Measurements from ENCODE around the gene ATAD5.
"Not testable (repeated sequence)": the region's sequence is repeated elsewhere in the genome, so short reads cannot be mapped to it uniquely, and the experiment has no call there.

The ATAD5 gene, protein sequence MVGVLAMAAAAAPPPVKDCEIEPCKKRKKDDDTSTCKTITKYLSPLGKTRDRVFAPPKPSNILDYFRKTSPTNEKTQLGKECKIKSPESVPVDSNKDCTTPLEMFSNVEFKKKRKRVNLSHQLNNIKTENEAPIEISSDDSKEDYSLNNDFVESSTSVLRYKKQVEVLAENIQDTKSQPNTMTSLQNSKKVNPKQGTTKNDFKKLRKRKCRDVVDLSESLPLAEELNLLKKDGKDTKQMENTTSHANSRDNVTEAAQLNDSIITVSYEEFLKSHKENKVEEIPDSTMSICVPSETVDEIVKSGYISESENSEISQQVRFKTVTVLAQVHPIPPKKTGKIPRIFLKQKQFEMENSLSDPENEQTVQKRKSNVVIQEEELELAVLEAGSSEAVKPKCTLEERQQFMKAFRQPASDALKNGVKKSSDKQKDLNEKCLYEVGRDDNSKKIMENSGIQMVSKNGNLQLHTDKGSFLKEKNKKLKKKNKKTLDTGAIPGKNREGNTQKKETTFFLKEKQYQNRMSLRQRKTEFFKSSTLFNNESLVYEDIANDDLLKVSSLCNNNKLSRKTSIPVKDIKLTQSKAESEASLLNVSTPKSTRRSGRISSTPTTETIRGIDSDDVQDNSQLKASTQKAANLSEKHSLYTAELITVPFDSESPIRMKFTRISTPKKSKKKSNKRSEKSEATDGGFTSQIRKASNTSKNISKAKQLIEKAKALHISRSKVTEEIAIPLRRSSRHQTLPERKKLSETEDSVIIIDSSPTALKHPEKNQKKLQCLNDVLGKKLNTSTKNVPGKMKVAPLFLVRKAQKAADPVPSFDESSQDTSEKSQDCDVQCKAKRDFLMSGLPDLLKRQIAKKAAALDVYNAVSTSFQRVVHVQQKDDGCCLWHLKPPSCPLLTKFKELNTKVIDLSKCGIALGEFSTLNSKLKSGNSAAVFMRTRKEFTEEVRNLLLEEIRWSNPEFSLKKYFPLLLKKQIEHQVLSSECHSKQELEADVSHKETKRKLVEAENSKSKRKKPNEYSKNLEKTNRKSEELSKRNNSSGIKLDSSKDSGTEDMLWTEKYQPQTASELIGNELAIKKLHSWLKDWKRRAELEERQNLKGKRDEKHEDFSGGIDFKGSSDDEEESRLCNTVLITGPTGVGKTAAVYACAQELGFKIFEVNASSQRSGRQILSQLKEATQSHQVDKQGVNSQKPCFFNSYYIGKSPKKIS (N-terminal part only)

DNA sequence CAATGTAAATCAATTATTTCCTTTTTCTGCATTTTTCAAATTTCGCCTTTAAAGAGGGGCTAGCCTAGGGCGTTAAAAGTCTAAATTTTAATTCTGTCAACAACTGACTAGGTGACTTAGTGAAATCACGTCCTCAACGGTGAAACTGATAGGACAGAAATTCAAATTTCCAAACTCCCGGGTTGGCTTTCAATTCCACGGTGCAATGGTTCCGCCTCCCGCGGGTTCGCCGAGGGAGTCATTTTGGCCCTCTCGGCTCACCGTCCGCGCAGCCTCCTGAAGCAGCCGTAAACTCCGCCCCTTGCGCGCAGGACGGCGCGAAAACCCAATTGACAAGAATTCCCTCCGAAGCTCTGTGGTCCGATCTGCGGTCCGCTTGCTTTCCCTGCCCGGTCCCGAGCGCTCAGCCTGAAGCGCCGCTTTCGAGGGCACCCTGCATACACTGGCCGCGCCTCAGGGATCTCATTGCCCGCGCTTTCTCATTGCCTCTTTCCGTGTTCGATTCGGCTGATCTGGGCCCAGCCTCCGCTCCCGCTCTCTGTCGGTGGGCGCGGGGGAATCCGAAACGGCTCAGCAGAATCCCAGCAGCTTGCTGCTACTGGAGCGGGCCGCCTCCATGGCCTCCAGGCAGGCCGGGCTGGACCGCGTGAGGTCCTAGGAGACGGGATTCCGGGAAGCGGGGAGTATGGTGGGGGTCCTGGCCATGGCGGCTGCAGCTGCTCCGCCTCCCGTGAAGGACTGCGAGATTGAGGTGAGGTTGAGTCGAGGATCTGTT, at the start of gene ATAD5:
Gene ATAD5, plus strand, starts transcription at position 304 of the 775 bp plus-strand sequence. Its CDS starts 382 bp downstream, at position 686.
- peak; percentile 95 for DNase-seq

DNA sequence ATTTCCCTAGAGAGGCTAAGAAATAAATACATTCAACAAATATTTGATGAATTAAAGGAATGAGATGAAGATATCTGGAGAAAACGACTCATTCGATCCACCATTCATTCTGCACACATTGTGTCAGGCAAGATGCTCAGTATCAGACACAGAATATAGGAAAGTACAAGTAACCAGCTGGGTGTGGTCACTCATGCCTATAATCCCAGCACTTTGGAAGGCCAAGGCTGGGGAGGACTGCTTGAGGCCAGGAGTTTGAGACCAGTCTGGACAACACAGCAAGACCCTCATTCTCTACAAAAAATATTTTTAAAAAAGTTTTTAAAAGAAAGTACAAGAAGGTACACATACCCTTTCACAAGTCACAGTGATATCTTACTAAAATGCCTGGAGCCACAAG, 49.6 kb upstream of the ATAD5 start:
- no peak for DNase-seq

DNA sequence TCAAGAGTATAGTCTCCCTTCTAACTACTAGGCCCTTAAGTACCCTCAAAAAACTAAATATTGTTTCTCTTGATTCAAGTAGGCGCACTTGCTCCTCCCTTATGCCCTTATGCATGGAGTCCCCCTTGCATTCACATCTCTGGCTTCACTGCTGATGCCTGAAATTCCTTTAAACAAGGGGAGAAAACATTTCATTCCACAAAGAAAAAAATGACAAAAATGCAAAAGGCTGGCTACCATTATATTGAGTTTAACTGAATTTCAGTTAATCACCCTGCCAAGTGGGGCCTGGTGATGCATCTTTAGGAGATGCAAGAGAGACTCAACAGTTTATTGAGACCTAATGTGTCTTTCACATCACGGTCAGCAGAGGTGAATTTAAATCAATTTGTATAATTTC, 42.8 kb upstream of the ATAD5 start:
- no peak for DNase-seq

DNA sequence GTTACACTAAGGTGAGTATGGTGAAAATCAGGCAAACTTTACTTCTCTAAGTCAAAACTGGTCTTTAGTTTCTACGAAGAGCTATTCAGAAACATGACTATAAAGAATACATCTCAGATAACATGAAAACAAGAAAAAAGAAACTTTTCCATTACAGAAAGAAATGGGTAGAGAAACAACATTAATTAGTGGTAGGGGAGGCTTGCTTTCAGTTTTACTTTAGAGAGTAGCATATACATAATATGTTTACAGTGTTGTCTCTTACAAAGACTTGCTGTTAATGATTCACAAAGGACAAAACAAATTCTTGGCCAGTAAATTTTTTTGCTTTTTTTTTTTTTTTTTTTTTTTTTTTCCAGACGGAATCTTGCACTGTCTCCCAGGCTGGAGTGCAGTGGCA, 41.5 kb upstream of the ATAD5 start:
- no peak for DNase-seq

DNA sequence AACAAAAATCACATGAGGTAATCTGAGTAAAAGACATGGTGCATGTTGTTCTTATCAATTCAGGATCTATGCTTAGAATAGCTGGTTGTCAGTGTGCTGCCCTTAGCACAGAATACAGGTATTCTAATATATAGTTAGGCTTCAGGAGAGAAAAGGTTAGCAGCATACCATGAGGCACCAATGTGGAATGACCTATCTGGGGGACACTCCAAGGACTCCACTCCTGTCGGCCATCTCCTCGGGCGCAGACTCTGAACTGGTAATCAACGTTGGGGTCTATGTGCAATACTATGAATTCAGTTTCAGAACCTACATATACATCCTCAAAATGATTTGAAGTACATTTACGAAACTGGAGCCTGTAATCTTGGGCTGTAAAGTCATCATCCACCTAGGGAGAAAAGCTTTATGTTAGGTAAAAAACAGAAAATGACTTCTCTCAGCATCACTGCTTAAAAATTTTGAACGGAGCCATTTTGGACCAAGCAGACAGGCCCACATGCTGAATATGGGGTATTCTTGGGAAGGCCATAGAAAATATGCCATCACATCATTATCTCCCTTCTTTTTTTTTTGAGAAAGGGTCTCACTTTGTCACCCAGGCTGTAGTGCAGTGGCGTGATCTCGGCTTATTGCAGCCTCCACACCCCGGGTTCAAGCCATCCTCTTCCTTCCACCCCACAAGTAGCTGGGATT, 38.3 kb upstream of the ATAD5 start:
- no peak for DNase-seq

DNA sequence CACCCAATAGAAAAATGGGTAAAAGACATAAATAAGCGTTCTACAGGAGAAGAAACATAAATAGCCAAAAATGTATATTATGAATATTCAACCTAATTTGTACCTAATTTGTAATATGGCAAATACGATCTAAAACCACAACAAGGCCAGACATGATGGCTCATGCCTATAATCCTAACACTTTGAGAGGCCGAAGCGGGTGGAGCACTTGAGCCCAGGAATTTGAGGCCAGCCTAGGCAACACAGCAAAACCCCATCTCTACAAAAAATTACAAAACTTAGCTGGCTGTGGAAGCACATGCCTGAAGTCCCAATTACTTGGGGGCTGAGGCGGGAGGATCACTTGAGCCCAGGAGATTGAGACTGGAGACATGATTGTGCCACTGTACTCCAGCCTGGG, 37.4 kb upstream of the ATAD5 start:
- no peak for DNase-seq

DNA sequence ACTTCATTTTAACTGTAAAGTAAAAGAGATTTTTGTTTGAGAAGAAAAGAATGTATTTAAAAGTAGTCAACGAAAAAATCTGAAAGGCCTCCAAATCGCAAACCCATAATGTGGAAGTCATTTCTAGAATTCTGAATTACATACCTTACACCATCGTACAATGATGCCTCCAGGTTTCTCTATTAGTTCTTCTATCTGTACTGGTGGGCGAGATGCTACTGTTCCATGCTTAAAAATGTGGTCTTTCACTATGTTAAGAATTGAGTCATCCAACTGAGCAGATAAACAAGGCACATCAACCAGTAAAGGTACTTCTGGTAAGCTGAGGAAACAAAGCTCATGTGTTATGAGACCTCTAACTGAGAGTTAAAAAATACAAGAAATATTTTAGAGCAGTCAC, 35.8 kb upstream of the ATAD5 start:
- no peak for DNase-seq

DNA sequence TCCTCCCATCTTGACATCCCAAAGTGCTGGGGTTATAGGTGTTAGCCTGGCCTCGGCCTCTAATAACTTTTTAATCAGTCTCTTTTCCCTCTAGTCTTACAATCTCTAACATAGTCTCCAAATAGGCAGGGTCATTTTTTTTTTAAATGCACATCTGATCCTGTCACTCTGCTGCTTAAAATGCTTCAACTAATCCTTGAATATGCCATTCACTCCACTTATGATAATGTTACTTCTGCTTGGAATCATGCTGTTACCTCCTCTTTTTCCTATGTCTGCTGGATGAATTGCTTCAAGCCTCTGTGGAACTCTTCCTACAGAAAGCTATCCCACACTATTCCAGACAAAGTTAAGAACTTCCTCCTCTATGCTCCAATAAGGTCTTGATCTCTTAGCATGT, 30.1 kb upstream of the ATAD5 start:
- no peak for DNase-seq

DNA sequence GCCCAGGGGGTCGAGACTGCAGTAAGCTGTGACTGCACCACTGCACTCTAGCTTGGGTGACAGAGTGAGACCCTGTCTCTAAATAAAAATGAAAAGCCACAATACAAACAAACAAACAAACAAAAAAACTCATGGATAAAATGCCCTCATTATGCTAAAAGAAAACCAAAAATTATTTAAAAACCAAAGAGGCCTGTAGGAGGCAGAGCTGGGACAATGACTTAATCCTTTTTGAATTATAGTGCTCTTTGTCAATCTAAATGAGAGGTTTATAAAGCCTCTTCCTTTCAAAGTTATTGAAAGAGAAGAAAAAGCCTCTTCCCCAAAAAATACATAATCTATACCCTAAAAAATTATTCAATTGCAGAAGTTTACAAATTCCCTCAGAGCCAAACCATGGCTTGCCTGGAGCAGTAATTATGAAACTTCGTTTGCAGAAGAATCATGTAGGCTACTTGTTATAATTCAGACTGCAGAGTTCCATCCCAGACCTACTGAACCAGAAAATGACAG, 25.8 kb upstream of the ATAD5 start:
- no peak for DNase-seq

DNA sequence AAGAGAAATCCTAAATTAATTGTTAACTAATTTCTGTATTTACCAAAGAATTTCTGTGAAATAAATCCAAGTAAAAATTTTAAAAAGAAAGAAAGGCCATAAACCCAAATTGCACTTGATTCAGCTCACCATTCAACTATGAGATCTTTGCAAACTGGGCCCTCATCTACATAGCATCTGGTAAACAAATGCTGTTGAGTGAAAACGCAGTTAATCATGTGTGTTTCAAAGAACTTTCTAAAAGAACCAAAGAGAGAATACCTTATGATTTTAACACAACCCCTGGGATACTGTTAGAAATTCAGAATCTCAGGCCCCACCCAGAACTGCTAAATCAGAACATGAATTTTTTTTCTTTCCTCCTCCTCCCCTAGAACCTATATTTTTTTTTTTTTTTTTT, 23.9 kb upstream of the ATAD5 start:
- no peak for DNase-seq

DNA sequence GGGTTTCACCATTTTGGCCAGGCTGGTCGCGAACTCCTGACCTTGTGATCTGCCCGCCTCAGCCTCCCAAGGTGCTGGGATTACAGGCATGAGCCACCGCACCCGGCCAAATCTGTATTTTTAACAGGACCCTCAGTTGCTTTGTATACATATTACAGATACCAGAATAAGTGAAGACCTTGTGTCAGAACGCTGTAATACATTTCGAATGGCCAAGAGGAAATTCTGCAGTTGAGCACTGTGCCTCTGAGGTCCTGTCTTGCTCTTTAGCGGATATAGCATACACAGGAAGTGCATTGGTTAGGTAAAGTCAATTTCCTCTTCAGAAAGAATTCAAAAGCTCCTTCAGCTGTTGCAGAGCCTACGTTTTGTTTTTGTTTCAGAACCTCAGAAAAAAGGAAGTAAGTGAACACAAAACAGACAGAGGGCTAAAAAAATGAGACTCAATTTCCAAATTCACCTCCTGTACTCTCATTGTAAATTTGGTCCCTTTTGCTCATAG, 22.9 kb upstream of the ATAD5 start:
- DNase-seq, result peak; percentile 48

DNA sequence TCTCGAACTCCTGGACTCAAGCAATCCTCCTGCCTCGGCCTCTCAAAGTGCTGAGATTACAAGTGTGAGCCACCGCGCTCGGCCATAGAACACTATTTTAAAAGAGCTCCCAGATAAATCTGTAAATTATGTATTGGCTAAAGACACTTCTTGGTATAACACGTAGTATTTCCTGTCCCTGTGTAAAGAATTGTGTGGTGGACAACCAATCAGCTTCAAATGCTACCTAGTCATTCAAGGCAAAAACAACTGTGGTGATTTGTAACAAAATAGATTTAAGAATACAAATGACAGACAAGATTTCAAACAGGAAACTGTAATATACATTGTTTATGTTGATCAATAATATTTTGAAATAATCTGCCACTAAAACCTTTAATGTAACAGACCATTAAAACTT, 21.9 kb upstream of the ATAD5 start:
- no peak for DNase-seq

DNA sequence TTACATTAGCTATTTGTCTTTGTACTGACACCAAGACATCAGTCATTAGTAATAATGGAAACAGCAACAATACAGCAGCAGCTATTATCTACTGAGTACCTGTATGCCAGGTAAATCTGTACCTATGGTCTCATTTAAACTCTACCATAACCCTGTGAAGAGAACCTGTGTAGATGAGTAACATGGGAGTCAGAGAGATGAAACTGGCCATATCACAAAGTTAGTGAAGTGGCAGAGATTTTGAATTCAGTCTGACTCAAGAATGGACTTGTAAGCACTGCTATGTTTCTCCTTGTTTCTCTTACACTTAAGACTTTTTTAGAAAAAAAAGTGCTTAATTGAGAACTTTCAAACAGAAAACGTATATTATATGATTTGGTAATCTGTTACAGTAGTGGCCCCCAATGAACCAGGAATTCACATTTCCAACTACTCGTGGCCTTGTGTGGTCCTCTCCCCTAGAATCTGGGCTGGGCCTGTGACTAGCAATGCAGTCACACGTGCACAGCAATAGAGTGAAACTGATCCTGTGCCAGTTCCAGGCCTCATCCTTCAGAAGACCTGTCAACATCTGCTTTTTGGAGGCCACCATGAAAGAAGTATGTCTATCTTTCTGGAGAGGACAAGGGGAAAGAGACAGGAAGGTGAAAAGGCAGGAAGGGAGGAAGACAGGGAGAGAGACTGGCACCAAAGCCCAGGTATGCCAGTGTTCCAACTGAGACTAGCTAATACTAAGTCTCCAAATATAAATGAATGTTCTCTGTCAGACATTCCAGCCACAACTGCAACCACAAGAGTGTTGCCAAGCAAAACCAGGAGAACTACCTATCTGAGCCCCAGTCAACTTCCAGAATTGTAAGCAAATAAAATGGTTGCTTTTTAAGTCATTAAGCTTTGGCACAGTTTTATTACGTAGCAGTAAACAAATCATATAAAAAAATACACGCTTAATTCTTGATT, 19.3 kb upstream of the ATAD5 start:
- no peak for DNase-seq

DNA sequence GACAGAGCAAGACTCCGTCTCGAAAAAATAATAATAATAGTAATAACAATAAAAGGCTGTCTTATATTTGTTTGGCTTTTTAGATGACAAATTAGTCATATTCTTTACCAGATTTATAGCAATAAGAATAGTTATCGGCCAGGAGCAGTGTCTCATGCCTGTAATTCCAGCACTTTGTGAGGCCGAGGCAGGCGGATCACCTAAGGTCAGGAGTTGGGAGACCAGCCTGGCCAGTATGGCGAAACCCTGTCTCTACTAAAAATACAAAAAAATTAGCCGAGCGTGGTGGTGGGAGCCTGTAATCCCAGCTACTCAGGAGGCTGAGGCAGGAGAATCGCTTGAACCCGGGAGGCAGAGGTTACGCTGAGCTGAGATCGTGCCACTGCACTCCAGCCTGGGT, 17.5 kb upstream of the ATAD5 start:
- DNase-seq, result not testable (repeated sequence)

DNA sequence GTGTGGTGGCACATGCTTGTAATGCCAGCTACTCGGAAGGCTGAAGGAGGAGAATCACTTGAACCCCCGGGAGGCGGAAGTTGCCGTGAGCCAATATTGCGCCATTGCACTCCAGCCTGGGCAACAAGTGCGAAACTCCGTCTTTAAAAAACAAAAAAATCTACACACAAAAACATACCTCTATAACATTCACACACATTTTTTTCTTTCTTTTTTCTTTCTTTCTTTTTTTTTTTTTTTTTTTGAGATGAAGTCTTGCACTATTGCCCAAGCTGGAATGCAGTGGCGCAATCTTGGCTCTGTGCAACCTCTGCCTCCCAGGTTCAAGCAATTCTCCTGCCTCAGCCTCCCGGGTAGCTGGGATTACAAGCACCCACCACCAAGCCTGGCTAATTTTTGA, 16.9 kb upstream of the ATAD5 start:
- DNase-seq, result not testable (repeated sequence)

DNA sequence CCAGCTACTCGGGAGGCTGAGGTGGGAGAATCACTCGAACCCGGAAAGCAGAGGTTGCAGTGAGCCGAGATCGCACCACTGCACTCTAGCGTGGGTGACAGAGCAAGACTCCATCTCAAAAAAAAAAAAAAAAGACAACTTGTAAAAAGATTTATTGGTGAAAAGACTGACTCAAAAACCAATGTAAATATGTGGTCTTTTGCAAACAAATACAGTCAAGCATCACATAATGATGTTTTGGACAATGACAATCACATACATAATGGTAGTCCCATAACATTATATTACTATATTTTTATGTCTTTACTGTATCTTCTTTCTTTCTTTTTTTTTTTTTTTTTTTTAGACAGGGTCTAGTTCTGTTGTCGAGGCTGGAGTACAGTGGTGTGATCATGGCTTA, 15.6 kb upstream of the ATAD5 start:
- DNase-seq, result no peak

DNA sequence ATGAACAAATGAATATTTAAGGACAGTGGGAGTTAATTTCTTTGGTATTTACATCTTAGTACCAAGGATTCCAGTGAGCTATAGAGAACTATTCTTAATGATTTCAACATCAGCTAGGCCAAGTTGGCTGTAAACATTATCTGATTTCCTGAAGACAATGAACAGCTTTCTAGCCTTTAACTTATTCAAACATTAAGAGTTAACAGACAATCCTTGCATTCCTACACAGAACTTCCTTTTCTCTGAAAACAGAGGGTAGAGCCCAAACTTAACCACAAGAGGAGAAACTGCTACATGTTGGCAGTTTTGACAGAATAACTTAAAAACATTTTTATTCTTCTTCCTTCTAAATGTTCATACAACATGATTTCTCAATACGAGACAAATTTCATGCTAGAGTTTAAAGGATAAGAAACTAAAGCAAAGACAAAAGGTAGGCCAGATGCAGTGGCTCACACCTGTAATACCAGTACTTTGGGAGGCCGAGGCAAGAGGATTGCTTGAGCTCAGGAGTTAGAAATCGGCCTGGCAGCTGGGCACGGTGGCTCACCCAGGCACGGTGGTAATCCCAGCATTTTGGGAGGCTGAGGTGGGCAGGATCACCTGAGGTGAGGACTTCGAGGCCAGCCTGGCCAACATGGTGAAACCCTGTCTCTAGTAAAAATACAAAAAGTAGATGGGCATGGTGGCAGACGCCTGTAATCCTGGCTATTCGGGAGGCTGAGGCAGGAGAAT, 11.6 kb upstream of the ATAD5 start:
- DNase-seq, result peak; percentile 64

DNA sequence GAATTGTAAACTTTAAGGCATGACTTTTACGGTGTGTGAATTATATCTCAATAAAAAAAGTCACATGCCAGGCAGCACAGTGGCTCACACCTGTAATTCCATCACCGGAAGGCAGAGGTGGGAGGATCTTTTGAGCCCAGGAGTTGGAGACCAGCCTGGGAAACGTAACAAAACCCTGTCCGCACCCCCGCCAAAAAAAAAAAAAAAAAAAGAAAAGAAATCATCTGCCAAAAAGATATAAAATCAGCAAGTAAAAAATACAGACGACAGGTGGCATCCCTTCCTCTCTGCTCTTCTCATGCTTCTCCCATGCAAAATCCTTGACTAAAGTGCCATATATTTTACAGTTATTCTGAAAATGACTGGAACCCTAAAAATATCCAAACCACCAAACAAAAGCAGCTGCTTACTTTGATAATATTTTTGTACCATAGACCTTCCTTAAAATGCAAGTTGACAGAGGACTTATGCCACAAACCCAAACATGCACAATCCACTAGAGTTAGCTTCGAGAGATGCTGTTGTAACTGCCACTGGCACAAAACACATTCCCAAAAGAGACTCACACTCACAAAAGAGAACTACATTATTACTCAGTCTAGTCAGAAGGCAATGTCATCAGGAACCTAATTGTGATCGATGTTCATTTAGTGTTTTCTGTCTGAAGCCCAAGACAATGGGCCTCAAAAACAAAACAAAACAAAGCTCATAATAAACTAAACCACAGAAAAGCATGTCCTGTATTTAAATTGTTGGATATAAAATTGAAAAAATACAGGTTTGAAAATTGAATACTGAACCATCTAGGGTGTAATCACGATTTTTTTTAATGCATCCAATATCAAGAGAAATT, 9.7 kb upstream of the ATAD5 start:
- peak; percentile 40 for DNase-seq

DNA sequence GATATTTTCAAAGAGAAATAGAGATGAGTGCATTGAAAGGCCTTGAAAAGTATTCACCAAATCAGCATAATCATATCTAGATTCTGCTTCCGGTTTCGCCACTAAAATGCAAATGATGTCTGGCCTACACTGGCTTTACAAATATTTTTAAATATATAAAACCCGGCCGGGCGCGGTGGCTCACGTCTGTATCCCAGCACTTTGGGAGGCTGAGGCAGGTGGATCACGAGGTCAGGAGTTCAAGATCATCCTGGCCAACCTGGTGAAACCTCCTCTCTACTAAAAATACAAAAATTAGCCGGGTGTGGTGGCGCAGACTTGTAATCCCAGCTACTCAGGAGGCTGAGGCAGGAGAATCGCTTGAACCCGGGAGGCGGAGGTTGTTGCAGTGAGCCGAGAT, 8.8 kb upstream of the ATAD5 start:
- DNase-seq, result peak; percentile 19
